ENCODE measurements around the gene BCKDHA. TPM values are rescaled to one million over a fixed set of nuclear protein-coding genes. Genes with fewer than 3 reads are reported as not detected.
A peak's percentile ranks its signal among the peaks of the same experiment; 100 is the strongest.

The BCKDHA gene
- total RNA-seq, 2 donors from 2014 or later: 15.2 to 17.9 TPM

DNA sequence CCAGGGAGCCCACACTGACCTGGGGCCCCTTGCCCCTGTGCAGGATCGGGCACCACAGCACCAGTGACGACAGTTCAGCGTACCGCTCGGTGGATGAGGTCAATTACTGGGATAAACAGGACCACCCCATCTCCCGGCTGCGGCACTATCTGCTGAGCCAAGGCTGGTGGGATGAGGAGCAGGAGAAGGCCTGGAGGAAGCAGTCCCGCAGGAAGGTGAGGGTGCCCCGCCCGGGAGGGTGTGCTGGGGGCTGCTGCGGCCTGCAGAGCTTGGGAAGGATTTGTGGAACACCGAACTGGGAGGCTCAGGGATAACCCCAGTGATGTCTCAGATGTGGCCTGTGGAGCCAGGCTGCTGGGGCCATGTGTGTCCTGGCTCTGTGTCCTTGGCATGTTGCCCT lies 25.3 kb downstream of the BCKDHA start:
- TF ChIP-seq, protein P1, sequence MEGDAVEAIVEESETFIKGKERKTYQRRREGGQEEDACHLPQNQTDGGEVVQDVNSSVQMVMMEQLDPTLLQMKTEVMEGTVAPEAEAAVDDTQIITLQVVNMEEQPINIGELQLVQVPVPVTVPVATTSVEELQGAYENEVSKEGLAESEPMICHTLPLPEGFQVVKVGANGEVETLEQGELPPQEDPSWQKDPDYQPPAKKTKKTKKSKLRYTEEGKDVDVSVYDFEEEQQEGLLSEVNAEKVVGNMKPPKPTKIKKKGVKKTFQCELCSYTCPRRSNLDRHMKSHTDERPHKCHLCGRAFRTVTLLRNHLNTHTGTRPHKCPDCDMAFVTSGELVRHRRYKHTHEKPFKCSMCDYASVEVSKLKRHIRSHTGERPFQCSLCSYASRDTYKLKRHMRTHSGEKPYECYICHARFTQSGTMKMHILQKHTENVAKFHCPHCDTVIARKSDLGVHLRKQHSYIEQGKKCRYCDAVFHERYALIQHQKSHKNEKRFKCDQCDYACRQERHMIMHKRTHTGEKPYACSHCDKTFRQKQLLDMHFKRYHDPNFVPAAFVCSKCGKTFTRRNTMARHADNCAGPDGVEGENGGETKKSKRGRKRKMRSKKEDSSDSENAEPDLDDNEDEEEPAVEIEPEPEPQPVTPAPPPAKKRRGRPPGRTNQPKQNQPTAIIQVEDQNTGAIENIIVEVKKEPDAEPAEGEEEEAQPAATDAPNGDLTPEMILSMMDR (IDR thresholded peaks at IDR 0.05): no peak
- no peak for TF ChIP-seq POLR2A (IDR thresholded peaks at IDR 0.05)
- Histone ChIP-seq H3K36me3 (replicated peaks in 1 of 2; ENCODE audit: insufficient read depth in 1 of 2, low read depth in 2 of 2) (peaks cover 0 to 32% of the 10 kb centered on the region in 2 donors), H3K9me3 (no peaks in the 10 kb centered on the region), H3K27ac (no peak overlapping the region), H3K27me3 (no peaks in the 10 kb centered on the region), H3K4me1 (no peaks in the 10 kb centered on the region), H3K4me3 (no peak overlapping the region)
- intact Hi-C loops (cut with DNase I): no loop called here
- ATAC-seq: no peak
- WGBS, 2 donors: 90 to 95% methylated on average over 6 to 11 of the region's 12 CpGs
- DNase-seq: no peak

DNA sequence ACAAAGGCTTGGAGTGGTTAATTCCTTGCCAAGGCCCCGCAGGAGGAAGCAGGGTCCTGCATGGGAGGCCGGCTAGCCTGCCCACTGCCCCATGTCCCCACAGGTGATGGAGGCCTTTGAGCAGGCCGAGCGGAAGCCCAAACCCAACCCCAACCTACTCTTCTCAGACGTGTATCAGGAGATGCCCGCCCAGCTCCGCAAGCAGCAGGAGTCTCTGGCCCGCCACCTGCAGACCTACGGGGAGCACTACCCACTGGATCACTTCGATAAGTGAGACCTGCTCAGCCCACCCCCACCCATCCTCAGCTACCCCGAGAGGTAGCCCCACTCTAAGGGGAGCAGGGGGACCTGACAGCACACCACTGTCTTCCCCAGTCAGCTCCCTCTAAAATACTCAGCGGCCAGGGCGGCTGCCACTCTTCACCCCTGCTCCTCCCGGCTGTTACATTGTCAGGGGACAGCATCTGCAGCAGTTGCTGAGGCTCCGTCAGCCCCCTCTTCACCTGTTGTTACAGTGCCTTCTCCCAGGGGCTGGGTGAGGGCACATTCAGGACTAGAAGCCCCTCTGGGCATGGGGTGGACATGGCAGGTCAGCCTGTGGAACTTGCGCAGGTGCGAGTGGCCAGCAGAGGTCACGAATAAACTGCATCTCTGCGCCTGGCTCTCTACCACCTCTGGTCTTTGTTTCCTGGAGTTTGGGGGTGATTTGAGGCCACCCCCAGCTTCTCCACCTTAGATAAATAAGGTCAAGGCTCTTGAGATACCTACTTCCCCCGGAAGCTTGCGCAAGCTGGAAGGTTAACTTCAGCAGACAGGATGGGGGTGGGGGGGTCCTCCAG lies 26.9 kb downstream of the BCKDHA start:
- no peak for TF ChIP-seq POLR2A (IDR thresholded peaks at IDR 0.05)
- TF ChIP-seq, protein P1 (IDR thresholded peaks at IDR 0.05): no peak
- DNase-seq: no peak
- ATAC-seq: no peak
- Histone ChIP-seq H3K36me3 (replicated peaks in 1 of 2; ENCODE audit: insufficient read depth in 1 of 2, low read depth in 2 of 2) (peaks cover 0 to 25% of the 10 kb centered on the region in 2 donors), H3K9me3 (no peaks in the 10 kb centered on the region), H3K4me1 (peaks cover 9% of the 10 kb centered on the region), H3K27ac (no peak overlapping the region), H3K27me3 (no peaks in the 10 kb centered on the region), H3K4me3 (no peak overlapping the region)
- 87 to 95% methylated on average over 10 to 21 of the region's 21 CpGs for WGBS, 2 donors
- intact Hi-C loops (cut with DNase I): no loop called here

DNA sequence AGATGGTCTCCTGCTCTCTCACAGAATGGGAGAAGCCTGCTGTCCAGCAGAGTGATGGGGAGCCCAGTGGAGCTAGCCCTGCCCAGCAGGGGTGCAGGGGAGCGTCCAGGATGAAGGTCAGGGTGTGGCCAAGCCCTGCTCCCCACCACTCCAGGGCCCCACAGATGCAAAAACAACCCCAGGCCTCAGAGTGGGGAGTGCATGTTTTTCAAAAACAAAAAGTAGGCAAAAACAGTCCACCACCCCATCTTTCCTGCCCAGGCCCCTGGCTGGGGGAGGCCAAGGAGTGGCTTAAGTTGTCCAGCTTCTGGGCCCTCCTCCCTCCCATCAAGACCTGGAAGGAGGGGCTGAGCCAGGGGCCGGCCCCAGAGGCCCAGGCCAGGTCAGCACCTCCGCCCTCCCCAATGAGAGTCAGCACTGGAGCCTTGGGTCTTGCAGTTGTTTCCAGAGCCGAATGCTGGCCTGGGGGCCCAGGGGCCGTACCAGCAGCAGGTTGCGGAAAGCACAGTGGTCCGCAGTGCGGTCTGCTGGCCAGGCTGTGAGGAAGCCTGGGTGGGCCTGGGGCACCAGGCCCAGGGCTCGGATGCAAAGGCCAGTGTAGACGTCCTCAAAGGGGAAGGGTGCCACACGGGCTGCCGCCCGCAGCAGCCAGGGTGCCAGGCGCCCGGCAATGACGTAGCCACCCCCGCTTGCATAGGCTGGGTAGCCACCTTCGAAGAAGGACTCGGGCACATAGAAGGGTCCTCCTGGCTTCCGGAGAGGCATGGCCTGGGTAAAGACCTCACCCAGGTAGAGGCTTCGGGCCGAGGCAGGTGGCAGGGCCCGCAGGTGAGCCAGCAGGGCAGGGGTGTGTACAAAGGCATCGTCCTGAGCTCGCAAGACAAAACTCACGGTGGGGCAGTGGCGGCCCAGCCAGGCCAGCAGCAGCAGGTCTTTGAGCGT lies 27.8 kb downstream of the BCKDHA start:
- 89 to 93% methylated on average over 10 to 28 of the region's 28 CpGs for WGBS, 2 donors
- TF ChIP-seq, protein P1 (IDR thresholded peaks at IDR 0.05): no peak
- TF ChIP-seq POLR2A (IDR thresholded peaks at IDR 0.05): no peak
- Histone ChIP-seq H3K27ac (no peak overlapping the region), H3K4me3 (no peak overlapping the region), H3K36me3 (replicated peaks in 1 of 2; ENCODE audit: insufficient read depth in 1 of 2, low read depth in 2 of 2) (peaks cover 0 to 25% of the 10 kb centered on the region in 2 donors), H3K27me3 (no peaks in the 10 kb centered on the region), H3K4me1 (peaks cover 9% of the 10 kb centered on the region), H3K9me3 (no peaks in the 10 kb centered on the region)
- ATAC-seq (no peak), DNase-seq (no peak)
- intact Hi-C loops (cut with DNase I): no loop called here

DNA sequence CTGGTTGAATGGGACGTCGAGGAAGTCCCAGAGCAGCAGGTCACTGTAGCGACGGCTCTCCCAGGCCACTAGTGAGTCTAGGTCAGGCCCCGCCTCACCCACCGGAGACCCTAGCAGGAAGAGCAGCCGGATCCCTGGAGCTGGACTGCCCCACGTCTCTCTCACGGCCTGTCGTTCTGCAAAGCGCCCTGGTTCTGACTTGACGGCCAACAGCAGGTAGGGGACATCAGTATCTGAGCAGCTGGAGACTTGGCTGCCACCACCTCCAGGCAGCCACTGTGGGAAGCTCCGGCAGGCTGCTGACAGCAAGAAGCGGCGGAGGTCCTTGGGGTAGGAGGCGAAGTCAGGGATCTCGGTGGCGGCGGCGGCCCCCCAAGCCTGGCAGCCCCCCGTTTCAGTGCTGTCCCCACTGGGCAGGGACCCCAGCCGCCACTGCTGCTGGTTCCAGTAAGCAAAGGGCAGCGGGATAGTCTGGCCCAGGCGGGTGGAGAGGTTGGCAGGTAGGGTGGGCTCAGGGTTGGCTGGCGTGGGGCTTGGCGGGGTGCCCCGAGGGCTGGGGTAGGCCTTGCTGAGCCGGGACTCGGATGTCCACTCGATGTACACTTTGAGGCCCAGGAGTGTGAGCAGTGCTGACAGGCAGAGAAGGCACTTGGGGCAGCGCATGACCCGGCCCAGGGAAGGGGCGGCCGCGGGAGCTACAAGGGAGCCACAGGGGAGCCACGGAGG lies 28.7 kb downstream of the BCKDHA start:
- TF ChIP-seq, protein P1 (IDR thresholded peaks at IDR 0.05): no peak
- TF ChIP-seq POLR2A (IDR thresholded peaks at IDR 0.05): no peak
- H3K9me3 ChIP-seq: no peaks in the 10 kb centered on the region
- intact Hi-C loops (cut with DNase I): no loop called here
- 80 to 93% methylated on average over 16 to 33 of the region's 36 CpGs for WGBS, 2 donors
- ATAC-seq (no peak), DNase-seq (no peak)
- peaks cover 0 to 22% of the 10 kb centered on the region in 2 donors for H3K36me3 ChIP-seq (replicated peaks in 1 of 2; ENCODE audit: insufficient read depth in 1 of 2, low read depth in 2 of 2)
- peak overlapping the region; percentile 78 to 85 (median 81) for H3K27ac ChIP-seq
- peaks cover 9% of the 10 kb centered on the region for H3K4me1 ChIP-seq
- no peak overlapping the region for H3K4me3 ChIP-seq
- no peaks in the 10 kb centered on the region for H3K27me3 ChIP-seq
